OCI-M1 (cell line): ENCODE measurements around the gene CANT1.

ENCODE experiments used
- DNase-seq: peaks from one replicate; lab custom pipeline; 2025; lab: John Stamatoyannopoulos, UW

The CANT1 gene

DNA sequence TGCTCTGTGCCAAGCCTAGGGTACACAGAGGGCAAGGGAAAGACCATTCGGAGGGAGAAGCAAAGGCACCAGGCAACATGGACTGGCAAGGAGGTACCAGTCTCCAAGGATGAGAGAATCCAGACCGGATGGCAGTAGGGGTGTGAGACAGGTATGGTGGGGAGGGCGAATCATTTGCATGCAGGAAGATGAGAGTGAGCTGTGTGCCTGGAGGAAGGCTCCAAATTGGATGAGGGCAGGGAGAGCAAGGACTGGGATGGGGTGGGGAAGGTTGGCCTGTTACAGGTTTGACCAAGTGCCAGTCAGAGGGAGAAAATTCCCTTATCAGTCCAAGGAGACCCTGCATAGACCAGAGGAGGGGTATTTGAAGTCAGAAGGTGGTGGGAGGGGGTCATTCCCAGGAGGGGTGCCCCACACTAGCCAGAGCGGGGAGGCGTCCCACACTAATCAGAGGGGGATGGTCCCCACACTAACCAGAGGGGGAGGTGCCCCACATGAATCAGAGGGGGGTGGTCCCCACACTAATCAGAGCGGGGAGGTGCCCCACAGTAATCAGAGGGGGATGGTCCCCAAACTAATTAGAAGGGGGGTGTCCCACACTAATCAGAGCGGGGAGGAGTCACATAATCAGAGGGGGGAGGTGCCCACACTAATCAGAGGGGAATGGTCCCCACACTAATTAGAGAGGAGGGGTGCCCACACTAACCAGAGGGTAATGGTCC lies 737 bp downstream of the CANT1 start:
- DNase-seq: no peak

DNA sequence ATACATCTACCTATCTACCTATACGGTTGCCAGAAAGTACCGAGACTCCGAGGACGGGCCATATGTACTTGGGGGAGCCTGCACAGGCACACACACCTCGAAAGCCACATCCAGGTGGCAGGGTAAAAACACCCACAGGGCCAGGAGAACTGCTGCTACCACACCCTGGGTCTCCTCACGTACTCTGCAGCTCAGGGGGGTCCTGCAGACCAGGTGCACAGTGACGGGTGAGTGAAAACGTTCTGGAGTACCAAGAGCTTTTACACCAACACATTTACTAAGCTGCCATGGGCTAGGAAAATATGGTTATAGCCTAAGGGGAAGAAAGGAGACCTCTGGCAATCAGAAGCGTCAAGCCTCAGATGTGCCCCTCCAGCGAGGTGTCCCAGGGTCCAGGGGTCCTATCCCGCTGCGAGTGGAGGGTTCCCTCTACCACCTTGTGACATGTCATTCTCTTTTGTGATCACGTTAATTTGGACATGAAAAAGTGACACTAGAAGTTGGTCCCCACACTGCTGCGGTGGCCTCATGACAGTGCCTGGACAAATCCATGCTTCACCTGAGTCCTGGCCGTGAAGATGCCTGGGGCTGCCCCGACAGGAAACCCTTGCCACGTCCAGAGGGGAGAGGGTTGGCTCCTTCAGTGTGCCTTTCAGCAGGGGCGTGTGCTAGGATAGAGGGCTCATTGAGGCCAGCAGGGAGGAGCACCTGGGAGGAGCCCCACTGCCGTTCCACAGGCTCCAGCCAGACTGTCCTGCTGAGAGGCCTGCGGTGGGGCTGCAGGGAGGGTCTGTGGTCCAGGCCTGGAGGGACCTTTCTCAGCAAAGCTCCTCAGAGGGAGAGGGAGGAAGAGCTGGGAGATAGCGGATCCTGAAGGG lies 1.8 kb downstream of the CANT1 start:
- DNase-seq: no peak

DNA sequence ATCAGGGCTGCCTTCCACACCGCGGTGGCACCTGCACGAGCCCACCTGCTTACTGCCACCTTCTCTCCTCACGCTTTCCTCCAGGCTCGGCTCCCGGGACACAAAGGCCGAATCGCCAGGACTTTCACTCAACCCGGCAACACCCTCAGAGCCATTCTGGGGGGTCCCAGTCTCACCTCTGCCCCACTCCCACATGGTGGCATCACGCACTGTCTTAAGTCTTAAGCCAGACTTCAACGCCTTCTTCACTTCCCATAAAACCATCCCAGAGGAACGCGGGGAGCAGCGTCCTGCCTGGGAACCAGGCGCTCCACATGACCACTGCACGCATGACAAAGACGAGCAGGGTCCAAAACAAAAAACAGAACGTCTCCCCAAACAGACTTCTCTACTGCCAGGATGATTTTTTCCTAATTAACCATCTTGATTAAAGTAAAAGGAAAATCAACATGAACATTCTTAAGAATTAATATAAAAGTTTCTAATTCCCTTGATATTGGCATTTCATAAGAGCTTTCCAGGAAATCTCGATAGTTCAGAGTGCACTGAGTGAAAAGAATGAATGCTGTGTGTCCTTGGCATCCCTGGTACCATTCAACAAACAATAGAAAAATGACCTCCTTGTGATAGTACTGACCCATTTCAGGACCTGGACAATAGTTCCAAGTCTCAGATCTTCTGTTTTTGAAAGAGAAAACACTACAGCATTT lies 2.6 kb downstream of the CANT1 start:
- DNase-seq: no peak

DNA sequence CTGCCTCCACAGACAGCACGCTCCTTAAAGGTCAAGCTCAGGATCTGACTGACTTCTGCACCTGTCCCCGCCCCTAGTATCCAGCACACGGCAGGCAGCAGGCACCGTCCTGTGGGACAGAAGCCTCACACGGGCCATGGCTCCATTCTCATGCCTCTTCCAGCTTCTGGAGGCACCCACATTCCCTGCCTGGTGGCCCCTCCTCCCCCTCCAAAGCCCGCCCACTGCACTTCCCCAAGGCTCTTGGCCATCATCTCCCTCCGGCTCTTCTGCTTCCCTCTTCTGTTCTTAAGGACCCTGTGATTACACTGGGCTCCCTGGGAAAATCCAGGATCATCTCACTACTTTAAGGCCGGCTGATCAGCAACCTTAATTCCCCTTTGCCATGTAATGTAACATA lies 3.5 kb downstream of the CANT1 start:
- no peak for DNase-seq

DNA sequence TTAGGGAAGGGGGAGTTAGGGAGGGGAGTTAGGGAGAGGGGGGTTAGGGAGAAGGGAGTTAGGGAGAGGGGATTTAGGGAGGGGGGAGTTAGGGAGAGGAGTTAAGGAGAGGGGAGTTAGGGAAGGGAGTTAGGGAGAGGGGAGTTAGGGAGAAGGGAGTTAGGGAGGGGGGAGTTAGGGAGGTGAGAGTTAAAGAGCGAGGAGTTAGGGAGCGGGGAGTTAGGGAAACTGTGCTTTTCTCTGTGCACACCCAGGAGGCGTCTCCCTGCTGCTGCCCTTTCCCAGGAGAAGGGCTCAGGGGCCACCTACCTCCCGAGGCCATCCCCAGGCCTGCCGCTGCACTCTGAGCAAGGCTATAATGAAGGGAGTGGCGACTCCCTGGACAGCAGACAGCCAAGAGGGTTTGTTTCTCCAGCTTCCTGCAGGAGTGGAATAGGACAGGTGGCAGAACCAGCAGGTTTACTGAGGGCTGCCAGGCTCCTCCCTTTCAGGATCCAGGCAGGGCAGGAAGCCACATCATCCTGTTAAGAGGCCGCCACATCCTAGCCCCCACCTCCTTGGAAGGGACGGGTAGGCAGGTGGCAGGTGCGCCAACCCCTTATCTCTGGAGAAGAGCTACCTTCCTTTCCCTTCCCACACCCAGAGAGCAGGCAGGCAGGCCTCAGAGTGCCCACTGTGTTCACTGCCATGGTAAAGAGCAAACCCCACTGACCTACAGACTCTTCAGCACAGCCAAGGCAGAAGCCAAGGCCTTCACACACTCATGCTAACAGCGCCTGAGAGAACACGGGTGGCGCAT lies 4.3 kb downstream of the CANT1 start:
- DNase-seq: no peak

DNA sequence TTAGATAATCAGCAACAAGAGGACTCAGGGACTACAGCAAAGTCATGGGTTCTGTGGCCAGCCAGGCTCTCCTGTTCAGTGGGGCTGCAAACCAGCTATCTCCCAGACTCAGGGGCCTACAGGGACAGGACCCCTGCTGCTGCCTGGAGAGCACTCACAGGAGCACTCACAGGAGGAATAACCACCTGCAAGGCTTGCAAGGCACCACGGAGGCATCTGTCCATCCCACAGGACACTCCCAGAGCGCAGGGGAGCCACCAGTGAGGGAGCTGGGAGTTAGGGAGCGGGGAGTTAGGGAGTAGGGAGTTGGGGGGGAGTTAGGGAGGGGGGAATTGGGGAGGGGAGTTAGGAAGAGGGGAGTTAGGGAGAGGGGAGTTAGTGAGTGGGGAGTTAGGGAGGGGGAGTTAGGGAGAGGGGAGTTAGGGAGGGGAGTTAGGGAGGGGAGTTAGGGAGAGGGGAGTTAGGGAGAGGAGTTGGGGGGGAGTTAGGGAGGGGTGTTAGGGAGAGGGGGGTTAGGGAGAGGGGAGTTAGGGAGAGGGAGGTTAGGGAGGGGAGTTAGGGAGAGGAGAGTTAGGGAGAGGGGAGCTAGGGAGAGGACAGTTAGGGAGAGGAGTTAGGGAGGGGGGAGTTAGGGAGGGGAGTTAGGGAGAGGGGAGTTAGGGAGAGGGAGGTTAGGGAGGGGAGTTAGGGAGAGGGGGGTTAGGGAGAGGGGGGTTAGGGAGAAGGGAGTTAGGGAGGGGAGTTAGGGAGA lies 5.7 kb downstream of the CANT1 start:
- DNase-seq: no peak

DNA sequence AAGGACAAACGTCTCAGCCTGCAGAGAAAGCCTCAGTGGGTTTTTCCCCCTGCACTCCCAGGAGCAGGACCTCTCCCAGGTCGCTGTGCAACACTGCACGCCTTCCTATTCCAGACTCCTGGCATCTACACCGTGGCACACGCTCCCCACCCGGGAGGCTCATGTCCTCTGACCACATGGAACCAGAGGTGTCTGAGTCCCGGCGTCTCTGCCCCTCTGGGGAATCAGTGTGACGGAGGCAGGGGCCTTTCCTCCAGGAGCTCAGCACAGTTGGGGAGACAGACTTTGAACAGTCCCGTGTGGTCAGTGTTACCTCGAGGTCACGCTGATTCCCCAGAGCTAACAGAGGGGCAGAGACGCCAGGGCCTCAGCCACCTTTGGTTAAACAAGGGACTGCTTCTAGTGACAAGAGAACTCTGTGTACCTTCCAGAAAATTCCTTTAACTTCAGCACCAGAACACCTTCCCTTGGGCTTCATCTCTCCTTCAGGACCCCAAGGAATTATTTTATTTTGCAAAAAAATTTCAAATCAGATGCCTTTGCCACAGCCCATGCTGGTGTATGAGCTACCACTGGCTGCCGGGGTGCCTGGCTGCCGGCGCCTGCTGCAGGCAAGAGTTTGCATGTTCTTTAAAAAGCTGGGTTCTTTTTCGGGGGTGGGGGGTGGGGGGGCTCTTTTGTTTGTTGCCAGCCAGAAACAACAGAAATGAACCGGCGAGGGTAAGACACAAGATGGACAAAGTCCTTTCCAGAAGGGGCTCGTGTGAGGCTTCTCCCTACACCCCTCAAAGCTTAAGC lies 6.6 kb downstream of the CANT1 start:
- no peak for DNase-seq

DNA sequence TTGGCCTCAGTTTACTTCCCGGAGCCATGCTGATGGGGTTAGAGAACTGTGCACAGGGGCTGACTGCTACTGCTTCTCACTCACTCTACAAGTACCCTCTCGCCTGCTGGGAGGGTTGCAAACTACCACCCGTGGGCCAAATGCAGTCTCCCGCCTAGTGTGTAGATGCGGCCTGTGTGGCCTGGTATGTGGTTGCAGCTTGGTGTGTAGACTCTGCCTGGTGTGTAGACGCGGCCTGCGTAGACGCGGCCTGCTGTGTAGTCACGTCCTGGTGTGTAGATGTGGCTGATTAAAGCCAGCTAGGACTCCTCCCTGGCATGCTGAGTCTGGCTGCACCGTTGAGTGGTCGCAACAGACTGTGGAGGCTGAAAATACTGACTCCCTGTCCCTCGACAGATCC lies 7.3 kb downstream of the CANT1 start:
- DNase-seq: no peak

DNA sequence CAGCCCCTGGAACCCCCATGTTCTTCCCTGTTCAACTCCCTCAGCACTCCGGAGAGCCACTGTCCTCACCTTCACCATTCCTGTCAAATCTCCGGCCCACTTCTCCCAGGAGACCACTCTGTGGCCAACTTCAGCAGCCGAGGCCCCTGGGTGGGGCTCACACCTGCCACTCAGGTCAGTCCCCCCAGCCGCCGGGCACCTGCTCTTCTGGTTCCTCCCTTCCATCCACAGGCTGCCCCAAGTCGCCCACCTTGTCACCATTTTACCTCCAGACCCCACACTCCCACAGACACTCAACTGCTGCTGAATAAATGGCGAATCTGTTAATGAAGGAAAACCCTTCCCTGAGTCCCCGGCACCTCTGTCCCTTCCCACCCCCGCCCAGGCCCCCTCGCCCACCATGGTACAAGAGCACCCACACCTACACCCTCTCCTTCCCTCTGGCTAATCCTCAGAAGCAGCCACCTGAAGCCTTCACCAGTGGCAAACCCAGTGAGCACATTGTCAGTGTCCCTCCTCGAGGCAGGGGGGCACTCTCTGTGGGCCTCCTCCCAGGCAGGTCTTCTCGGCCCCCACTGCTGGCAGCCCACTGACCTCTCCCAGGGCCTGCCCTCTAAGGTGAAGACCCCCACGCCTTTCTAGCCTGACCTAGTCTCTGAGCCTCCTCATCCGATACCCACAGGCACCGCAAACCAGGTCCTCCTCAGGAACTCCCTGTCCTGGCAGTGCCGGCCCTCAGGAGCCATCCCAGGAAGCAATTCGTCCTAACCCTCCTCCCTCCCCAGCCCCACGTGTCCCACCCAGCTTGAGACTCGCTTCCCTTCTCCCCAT lies 8.2 kb downstream of the CANT1 start:
- DNase-seq: no peak

DNA sequence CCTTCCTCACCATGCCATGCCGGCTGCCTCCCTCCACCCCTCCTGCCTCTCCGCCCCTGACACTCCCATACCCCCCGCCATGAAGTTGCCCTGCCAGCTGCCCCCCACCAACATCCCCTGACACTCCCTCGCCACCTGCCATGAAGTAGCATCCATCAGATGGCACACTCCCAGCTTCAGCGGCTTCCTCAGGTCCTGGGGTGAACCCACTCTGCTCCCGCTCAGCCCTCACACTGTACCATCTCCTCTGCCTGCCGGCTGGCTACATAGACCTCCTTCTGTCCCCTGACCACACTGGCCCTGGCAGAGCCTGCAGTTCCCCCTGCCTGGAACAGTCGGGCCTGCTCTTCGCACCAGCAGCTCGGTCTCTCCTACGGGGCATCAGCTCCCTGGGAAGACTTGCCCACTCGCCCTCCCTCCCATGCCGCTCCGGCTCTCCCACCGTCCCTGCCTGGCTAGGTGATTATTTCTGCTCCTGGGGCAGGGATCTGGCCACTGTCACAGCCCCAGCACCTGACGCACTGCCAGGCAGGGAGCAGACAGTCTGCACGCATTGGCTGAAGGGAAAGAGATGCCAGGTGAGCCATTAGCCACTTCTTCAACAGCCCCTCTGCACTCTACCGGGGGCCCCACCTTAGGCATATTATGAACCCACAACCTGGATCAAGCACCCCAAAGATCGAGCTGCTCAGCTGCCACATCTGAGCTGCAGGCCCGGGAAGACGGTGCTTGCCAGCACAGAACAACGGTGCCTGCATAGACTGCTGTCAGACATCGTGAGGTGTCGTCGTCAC lies 9.0 kb downstream of the CANT1 start:
- no peak for DNase-seq

DNA sequence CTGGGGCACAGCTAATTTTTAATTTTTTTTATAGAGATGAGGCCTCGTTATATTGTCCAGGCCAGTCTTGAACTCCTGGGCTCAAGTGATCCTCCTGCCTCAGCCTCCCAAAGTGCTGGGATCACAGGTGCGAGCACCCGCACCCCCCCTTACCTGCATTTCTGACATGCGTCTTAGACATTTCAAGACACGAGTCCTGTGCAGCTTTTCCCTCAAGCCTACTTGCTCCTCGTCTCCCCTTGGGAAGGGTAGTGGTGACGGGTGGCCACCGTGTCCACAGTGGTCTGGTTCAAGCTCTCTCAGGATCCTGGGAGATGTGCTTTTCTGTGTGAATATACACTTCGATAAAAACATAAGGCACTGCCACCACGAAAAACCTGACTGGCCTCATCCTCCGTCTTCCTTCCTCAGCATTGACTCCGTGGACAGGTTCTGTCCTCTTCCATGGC lies 9.6 kb downstream of the CANT1 start:
- DNase-seq: no peak

DNA sequence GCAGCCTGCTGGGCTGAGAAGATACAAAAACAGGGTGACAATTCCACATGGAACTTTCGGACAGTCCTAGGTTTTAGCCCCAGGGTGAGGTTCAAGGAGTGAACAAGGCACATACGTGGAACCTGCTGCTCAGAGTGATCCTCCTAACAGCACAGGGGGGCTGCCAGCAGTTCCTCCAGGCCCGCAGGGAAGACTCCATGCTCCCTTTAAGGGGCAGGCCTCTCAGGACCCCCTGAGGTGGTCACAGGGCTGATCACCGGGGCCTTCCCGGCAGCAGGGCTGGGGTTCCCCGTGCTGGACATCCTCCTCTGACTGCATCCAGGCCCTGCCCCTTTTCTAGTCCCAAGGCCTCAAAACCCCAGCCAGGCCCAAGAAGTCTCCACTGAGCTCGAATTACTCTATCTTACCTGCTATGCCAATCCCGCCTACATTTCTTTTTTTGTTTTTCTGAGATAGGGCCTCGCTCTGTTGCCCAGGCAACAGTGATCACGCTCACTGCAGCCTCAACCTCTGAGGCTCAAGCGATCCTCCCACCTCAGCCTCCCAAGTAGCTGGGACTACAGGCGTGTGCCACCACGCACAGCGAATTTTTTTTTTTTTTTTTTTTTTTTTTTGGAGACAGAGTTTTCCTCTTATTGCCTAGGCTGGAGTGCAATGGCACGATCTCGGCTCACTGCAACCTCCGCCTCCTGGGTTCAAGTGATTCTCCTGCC lies 10.4 kb downstream of the CANT1 start:
- DNase-seq: no peak

DNA sequence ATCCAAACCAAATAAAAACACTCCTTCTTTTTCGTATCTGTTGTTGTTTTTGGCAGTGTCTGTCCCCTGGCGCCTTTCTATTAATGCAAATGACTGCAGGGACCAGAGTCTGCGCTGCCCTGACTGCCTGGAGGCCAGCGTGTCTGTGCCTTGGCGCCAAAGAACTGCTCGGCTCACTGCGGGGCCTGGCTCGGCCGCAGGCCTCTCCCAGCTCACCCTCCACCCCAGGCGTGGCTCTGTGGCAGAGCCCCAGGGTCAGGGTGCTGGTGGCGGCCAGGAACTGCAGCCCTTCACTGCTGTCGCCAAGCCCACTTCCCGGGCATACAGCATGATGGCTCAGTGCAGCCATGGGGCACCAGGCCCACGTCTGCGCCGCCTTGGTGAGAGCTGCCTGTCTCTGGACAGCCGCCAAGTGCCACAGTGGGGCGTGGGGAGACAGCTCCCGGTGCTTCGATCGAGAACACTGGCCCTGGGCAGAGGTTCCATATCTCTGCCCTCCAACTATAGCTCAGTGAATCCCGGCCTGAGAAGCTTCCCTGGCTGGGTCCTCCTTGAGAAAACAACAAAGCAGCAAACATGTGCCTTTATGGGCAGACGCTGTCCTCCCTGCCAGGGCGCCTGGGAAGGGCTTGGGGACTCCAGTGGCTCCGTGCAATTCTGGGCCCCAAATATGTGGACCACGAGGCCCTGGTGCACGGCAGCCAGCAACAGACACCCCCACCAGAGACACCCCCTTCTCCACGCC lies 11.1 kb downstream of the CANT1 start:
- DNase-seq: no peak

DNA sequence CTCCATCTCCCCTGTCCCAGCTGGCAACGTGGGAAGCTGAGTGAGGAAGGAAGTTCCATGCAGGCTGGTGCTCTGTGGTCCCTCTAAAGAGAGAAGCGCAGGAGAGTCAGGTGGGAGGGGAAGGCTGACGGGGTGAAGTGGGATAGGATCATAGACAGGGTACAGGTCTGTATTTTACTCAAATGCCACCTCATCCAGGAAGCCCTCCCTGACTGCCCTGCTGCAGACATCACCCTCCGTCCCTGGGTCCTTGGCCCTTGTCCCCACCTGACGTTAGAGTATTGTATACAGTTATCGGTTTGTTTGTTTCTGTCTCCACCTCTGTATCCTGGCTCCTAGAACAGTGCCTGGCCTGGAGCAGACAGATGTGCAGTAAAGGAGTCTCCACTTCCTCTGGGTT lies 11.7 kb downstream of the CANT1 start:
- no peak for DNase-seq

DNA sequence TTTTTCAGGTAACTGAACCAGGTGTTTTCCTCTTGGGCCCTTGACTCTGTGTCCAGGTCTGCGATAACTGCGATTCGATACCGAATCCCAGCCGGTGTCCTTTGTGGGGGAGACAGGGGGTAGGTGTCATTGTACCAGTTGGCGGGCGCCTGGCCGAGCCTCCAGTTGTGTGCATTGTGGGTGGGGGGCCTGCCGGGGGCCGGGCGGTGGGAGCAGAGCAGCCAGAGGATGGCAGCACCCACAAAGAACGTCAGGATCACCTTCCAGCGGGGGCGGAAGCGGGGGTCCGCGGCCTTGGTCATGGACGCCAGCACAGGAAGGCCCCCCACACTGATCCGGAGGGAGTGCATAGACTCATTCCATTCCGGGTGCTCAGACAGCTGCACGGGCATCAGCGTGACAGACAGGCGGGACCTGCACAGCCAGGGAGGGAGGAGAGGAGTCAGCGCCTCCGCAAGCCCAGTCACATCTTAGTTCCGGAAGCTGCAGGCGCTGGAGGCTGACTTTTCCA lies 12.3 kb downstream of the CANT1 start:
- DNase-seq: no peak

DNA sequence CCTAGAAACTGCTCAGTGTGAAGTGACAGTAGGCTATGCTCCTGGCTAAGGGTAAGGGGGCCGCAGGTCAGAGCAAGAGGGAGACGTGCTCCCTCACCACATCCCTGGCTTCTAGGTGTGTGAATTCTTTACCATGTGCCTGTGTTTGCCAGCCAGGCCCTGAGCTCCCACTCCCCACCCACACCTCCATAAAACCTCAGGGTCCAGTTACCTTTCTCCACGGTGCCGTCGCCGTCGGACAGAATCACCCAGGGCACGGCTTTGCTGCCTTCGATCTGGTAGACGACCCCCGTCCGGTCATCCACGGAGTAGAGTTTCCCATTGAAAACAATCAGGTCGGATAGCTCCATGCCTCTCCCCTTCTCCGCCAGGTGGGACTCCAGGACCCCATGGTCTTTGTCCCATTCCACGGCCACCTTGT lies 12.8 kb downstream of the CANT1 start:
- no peak for DNase-seq
